Spleen (tissue), 11 donors: ENCODE results near the gene USP21. TPM values are rescaled to one million over a fixed set of nuclear protein-coding genes. Genes with fewer than 3 reads are reported as not detected.

ENCODE experiments used
- DNase-seq: peaks from one replicate; pipeline ENCODE4 v3.0.0-alpha.2; 2020
- H3K27ac ChIP-seq, 8 donors: fragments of 200-600 bp; sonication (generic) in 7 of 8; 1 replicate in 4 of 8; 2 replicates in 4 of 8; pipeline versions ENCODE4 v1.5.0 to v1.8.0; 2016 to 2021; ENCODE audit warnings: inconsistent platforms in 4 of 8, mild to moderate bottlenecking in 4 of 8, moderate library complexity in 1 of 8
- H3K27me3 ChIP-seq, 7 donors: fragments of 200-600 bp; sonication (generic) in 6 of 7; replicated peaks in 1 of 7; 1 replicate in 4 of 7; 2 replicates in 3 of 7; pipeline versions ENCODE4 v1.5.0 to v1.8.0; 2016 to 2021; ENCODE audit warnings: inconsistent platforms in 3 of 7, mild to moderate bottlenecking in 1 of 7
- H3K36me3 ChIP-seq, 6 donors: fragments of 200-600 bp; sonication (generic) in 5 of 6; 1 replicate in 4 of 6; 2 replicates in 2 of 6; pipeline versions ENCODE4 v1.5.0 to v1.8.0; 2016 to 2021; ENCODE audit warnings: inconsistent platforms in 2 of 6
- H3K4me1 ChIP-seq, 6 donors: fragments of 200-600 bp; sonication (generic) in 5 of 6; 1 replicate in 3 of 6; 2 replicates in 3 of 6; pipeline versions ENCODE4 v1.5.0 to v1.8.0; 2016 to 2021; ENCODE audit warnings: inconsistent platforms in 3 of 6
- H3K4me3 ChIP-seq, 8 donors: fragments of 200-600 bp; sonication (generic) in 7 of 8; 1 replicate in 4 of 8; 2 replicates in 4 of 8; pipeline versions ENCODE4 v1.5.0 to v1.8.0; 2016 to 2021; ENCODE audit warnings: inconsistent platforms in 4 of 8, mild to moderate bottlenecking in 4 of 8, moderate library complexity in 2 of 8
- H3K9me3 ChIP-seq, 8 donors: fragments of 200-600 bp; sonication (generic) in 7 of 8; 1 replicate in 4 of 8; 2 replicates in 4 of 8; pipeline versions ENCODE4 v1.5.0 to v1.8.0; 2016 to 2021; ENCODE audit warnings: inconsistent platforms in 4 of 8
- POLR2A ChIP-seq, 3 donors: fragments of 450-650 bp; IDR thresholded peaks; one replicate each; pipeline ENCODE4 v1.5.1; 2017; ENCODE audit warnings: antibody characterized with exemption in 3 of 3, mild to moderate bottlenecking in 1 of 3
- POLR2AphosphoS5 ChIP-seq, 3 donors: sonication (generic); formaldehyde crosslinking; IDR thresholded peaks; one replicate each; pipeline ENCODE4 v1.5.1; 2017; ENCODE audit warnings: antibody characterized with exemption in 3 of 3
- WGBS, 5 donors: extraction: QIAGEN DNeasy Blood & Tissue Kit in 3 of 5; methylation state at CpG; one replicate each; pipeline versions ENCODE4 v1.1.5 to v1.1.7; 2013 to 2018; 5-methylcytosine and 5-hydroxymethylcytosine counted together
- intact Hi-C: fragments of 100-400 bp; cut with DNase I; formaldehyde crosslinking; loops from one replicate; pipeline ENCODE4 v1.15.0; 2023; ENCODE audit warnings: low total_unique reads
- polyA plus RNA-seq, 3 donors: library from polyadenylated mRNA; stranded (reverse); fragments of 200-250 nt; gene quantifications; one replicate each; pipeline ENCODE4 v1.2.1, GENCODE V29; 2013
- total RNA-seq, 7 donors: library from RNA; depleted of rRNA in 3 of 7; stranded (reverse); fragments of >200 nt in 3 of 7; fragmentation: NEBNext Ultra II Directional in 4 of 7; extraction: Animal tissue kit (Norgen Biotek cat#: 25700) in 4 of 7; gene quantifications; one replicate each; pipeline versions ENCODE4 v1.1.0 to v1.2.1, GENCODE V29; 2016 to 2021
- TF ChIP-seq, protein P1 (sequence below), 11 experiments: fragments of 200-600 bp in 7 of 11; fragments of 450-650 bp in 4 of 11; sonication (generic) in 4 of 11; IDR thresholded peaks in 8 of 11; conservative IDR thresholded peaks in 3 of 11; 1 replicate in 7 of 11; 2 replicates in 4 of 11; pipeline versions ENCODE4 v1.4.0 to v1.8.0; 2016 to 2021; ENCODE audit warnings: antibody characterized with exemption in 11 of 11, inconsistent platforms in 4 of 11, mild to moderate bottlenecking in 1 of 11
- donor health status: healthy with polysubstance abuse.
- donor health status: DM: no; HTN: no; CAD: no; lungs with moderate emphysema.
- donor health status: DM: no; HTN: no; CAD: no.
- donor health status: Bipolar disorder and iron deficiency.
- donor health status: healthy.
- donor health status: DM: no; HTN: no; CAD: no.
- donor health status: DM: yes; HTN: yes; CAD: no.

Gene USP21
- total and polyA plus RNA-seq, 10 donors: 17.9 to 33.0 (median 27.0) TPM

DNA sequence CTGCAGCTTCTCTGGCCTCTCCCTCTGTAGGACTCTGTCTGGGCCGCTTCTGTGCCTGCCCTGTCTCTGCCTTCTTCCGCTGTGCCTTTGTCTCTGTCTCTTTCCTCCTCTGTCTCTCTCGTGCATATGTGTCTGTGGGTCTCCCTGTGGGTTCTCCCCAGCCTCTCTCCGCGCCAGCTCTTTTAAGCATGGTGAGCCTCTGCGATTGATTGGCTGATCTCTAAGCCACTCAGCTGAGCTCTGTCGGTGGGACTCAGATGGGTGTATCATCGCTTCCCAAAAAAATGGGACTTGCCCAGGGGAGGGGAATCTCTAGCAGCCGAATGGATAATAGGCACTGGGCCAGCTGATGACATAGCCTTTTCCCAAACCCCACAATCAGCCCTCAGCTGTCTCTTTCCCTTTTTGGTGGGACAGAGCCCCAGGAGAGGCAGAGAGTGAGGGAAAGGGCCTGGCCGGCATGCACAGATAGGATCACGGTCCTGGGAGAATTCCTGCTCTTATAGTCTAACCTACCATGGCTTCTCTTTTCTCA lies 39.7 kb downstream of the USP21 start, which contains the start of gene ADAMTS4:
TSS of gene ADAMTS4 (minus strand) at position 158 of the 535 bp plus-strand sequence. CDS start 427 bp downstream, outside the sequence.
- TF ChIP-seq, protein P1, sequence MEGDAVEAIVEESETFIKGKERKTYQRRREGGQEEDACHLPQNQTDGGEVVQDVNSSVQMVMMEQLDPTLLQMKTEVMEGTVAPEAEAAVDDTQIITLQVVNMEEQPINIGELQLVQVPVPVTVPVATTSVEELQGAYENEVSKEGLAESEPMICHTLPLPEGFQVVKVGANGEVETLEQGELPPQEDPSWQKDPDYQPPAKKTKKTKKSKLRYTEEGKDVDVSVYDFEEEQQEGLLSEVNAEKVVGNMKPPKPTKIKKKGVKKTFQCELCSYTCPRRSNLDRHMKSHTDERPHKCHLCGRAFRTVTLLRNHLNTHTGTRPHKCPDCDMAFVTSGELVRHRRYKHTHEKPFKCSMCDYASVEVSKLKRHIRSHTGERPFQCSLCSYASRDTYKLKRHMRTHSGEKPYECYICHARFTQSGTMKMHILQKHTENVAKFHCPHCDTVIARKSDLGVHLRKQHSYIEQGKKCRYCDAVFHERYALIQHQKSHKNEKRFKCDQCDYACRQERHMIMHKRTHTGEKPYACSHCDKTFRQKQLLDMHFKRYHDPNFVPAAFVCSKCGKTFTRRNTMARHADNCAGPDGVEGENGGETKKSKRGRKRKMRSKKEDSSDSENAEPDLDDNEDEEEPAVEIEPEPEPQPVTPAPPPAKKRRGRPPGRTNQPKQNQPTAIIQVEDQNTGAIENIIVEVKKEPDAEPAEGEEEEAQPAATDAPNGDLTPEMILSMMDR (IDR thresholded peaks at IDR 0.05 in 8 of 11, conservative IDR thresholded peaks at IDR 0.05 in 3 of 11): no peak
- TF ChIP-seq POLR2AphosphoS5 (IDR thresholded peaks at IDR 0.05): peak in 2 of 3 donors; percentile 45 to 87
- intact Hi-C loops: no loop called here
- Histone ChIP-seq H3K36me3 (peaks cover 0 to 8% (median 2%) of the 10 kb centered on the region in 6 donors), H3K4me1 (peaks cover 57 to 97% (median 88%) of the 10 kb centered on the region in 6 donors), H3K4me3 (peak within 1 kb of the TSS; percentile 5 to 62 (median 22)), H3K27me3 (no peaks in the 10 kb centered on the region), H3K27ac (peak within 1 kb of the TSS; percentile 48 to 97 (median 94)), H3K9me3 (no peaks in the 10 kb centered on the region)
- DNase-seq: peak; percentile 47
- 61 to 91% (median 70%) methylated on average over 11 of the region's 11 CpGs for WGBS, 5 donors

GRCh38 chr1:161199506-161200139 lies 40.3 kb downstream of the USP21 start:
- H3K27ac ChIP-seq: peak overlapping the region; percentile 48 to 97 (median 94)
- 51 to 69% (median 61%) methylated on average over 5 of the region's 5 CpGs for WGBS, 5 donors
- H3K4me3 ChIP-seq: no peak overlapping the region
- intact Hi-C loops: no loop called here
- DNase-seq: peak; percentile 53
- H3K9me3 ChIP-seq: no peaks in the 10 kb centered on the region
- no peaks in the 10 kb centered on the region for H3K27me3 ChIP-seq
- H3K4me1 ChIP-seq: peaks cover 51 to 97% (median 88%) of the 10 kb centered on the region in 6 donors
- no peak for TF ChIP-seq POLR2AphosphoS5 (IDR thresholded peaks at IDR 0.05)
- peaks cover 0 to 15% (median 2%) of the 10 kb centered on the region in 6 donors for H3K36me3 ChIP-seq

GRCh38 chr1:161200421-161200991 lies 41.2 kb downstream of the USP21 start:
- Histone ChIP-seq H3K4me1 (peaks cover 52 to 97% (median 88%) of the 10 kb centered on the region in 6 donors), H3K9me3 (no peaks in the 10 kb centered on the region), H3K4me3 (peak overlapping the region in 1 of 8 donors; percentile 83), H3K36me3 (peaks cover 0 to 24% (median 6%) of the 10 kb centered on the region in 6 donors), H3K27me3 (no peaks in the 10 kb centered on the region), H3K27ac (peak overlapping the region; percentile 93 to 97 (median 95))
- peak; percentile 77 for DNase-seq
- intact Hi-C loops: no loop called here
- WGBS, 5 donors: 37 to 65% (median 42%) methylated on average over 5 of the region's 5 CpGs
- TF ChIP-seq POLR2A (IDR thresholded peaks at IDR 0.05) (no peak), POLR2AphosphoS5 (IDR thresholded peaks at IDR 0.05) (no peak)
- TF ChIP-seq, protein P1 (IDR thresholded peaks at IDR 0.05 in 8 of 11, conservative IDR thresholded peaks at IDR 0.05 in 3 of 11): no peak

DNA sequence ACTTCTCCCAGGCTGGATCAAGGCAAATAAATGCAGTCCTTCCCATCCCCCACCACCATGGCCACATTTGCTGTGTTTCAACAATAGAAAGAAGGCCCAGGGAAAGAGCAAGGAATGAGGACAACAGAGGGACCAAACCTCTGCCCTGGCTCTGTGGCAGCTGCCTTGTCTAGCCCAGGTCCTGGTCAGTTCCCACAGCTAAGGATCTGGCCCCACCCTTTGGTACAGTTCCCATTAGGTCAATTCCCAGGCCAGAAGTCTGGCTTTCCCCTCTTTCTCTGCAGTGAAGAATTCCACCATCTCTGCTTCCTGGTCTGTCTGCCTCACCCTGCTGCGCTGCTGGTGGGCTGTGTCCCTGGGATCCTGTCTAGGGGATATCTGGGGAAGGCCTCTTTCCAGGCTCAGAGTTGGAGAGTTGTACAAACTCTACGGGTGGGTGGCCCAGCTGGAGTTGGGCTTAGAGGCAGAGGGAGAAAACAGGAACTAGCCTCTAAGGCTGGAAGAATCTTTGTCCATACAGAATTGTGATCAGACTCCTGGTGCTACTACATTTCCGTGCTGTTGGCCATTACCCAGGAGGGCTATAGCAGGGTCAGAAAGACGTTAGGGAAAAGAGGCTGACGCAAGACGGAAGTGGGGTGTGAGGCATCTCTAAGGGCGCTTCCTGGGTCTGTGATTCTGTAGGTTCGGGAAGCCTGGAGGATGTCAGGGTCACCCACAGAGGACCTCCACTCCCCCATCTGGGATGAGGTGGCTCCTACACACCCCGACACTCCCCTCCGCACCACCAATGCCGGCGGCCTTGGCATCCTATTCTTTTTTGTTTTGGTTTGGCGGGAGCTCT lies 41.9 kb downstream of the USP21 start:
- TF ChIP-seq POLR2A (IDR thresholded peaks at IDR 0.05) (no peak), POLR2AphosphoS5 (IDR thresholded peaks at IDR 0.05) (peak in 1 of 3 donors; percentile 37)
- 49 to 64% (median 51%) methylated on average over 13 of the region's 13 CpGs for WGBS, 5 donors
- peak overlapping the region; percentile 93 to 97 (median 95) for H3K27ac ChIP-seq
- peak overlapping the region in 7 of 8 donors; percentile 70 to 88 (median 81) for H3K4me3 ChIP-seq
- H3K4me1 ChIP-seq: peaks cover 55 to 97% (median 88%) of the 10 kb centered on the region in 6 donors
- peak; percentile 84 for DNase-seq
- intact Hi-C loops: no loop called here
- no peaks in the 10 kb centered on the region for H3K9me3 ChIP-seq
- no peaks in the 10 kb centered on the region for H3K27me3 ChIP-seq
- H3K36me3 ChIP-seq: peaks cover 0 to 31% (median 12%) of the 10 kb centered on the region in 6 donors
